T-helper 1 cell treated with Interleukin-12 subunit alpha and Interleukin-12 subunit beta and Interleukin-4 antibody, amounts not matched to agents 30 μg/mL and 1 μg/mL, for 36 hours (primary cell): Measurements from ENCODE around the gene ASIC2.

Source experiments
- H3K27ac Mint-ChIP-seq: one replicate; pipeline ENCODE4 v1.8.0; 2021; ENCODE audit warnings: mild to moderate bottlenecking, mixed read lengths
- H3K27me3 Mint-ChIP-seq: one replicate; pipeline ENCODE4 v1.8.0; 2021; ENCODE audit warnings: low read depth, mixed read lengths
- H3K36me3 Mint-ChIP-seq: one replicate; pipeline ENCODE4 v1.8.0; 2021; ENCODE audit warnings: low read depth, mixed read lengths
- H3K4me1 Mint-ChIP-seq: one replicate; pipeline ENCODE4 v1.8.0; 2021; ENCODE audit warnings: low read depth, mixed read lengths
- H3K4me3 Mint-ChIP-seq: one replicate; pipeline ENCODE4 v1.8.0; 2021; ENCODE audit warnings: mild to moderate bottlenecking, moderate library complexity, mixed read lengths
- H3K9me3 Mint-ChIP-seq: one replicate; pipeline ENCODE4 v1.8.0; 2021; ENCODE audit warnings: mixed read lengths

Gene ASIC2

GRCh38 chr17:33071656-33072055, 221.4 kb downstream of the ASIC2 start:
- no peaks in the 10 kb centered on the region for H3K36me3 Mint-ChIP-seq
- H3K27me3 Mint-ChIP-seq: peaks cover 18% of the 10 kb centered on the region
- H3K4me1 Mint-ChIP-seq: no peaks in the 10 kb centered on the region
- H3K27ac Mint-ChIP-seq: no peak overlapping the region
- no peak overlapping the region for H3K4me3 Mint-ChIP-seq
- H3K9me3 Mint-ChIP-seq: no peaks in the 10 kb centered on the region

DNA sequence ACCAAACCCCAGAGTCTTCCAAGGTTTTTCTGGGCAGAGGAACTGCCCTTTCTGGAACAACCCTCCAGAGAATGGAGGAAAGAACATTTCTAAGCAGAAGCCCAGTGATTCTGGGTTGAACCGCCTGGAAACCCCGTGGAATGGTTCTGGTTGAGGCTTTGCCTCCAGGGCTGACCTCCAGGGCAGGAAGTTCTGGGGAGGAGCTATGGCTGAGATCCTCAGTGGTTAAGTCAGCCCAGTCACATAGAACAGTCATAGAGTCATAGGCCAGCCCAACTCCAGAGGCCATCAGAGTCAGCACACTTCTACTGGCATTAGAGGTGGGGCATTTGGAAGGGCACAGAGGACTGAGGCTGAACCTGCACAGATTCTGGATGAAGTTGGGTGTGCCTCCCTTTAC, 235.5 kb downstream of the ASIC2 start:
- H3K4me1 Mint-ChIP-seq: no peaks in the 10 kb centered on the region
- H3K4me3 Mint-ChIP-seq: no peak overlapping the region
- peaks cover 7% of the 10 kb centered on the region for H3K27me3 Mint-ChIP-seq
- H3K27ac Mint-ChIP-seq: no peak overlapping the region
- no peaks in the 10 kb centered on the region for H3K9me3 Mint-ChIP-seq
- no peaks in the 10 kb centered on the region for H3K36me3 Mint-ChIP-seq

- H3K4me3 Mint-ChIP-seq: no peak overlapping the region
- H3K9me3 Mint-ChIP-seq: no peaks in the 10 kb centered on the region
- no peaks in the 10 kb centered on the region for H3K4me1 Mint-ChIP-seq
- no peak overlapping the region for H3K27ac Mint-ChIP-seq
- H3K27me3 Mint-ChIP-seq: peaks cover 7% of the 10 kb centered on the region
- H3K36me3 Mint-ChIP-seq: no peaks in the 10 kb centered on the region
These were observed 236.5 kb downstream of the ASIC2 start for GRCh38 chr17:33056399-33057146.

DNA sequence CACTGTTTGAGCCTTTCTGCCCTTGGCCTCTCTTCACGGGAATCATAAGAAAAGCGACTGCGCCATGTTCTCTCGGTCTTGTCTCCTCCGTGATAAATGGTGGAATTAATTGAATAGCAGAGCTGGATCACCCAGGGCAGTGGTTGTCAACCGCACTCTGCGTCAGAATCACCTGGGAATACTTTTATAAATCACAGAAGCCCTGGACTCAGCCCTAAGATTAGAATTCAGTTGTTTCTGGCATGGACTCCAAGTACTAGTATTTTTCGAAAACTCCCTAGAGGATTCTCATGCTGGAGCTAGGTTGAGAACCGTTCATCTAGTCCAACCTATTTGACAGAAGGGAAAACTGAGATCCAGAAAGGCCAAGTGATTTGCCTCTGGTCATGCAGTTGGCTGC, 237.3 kb downstream of the ASIC2 start:
- H3K27me3 Mint-ChIP-seq: peaks cover 6% of the 10 kb centered on the region

GRCh38 chr17:33055171-33055611, 237.9 kb downstream of the ASIC2 start:
- peaks cover 3% of the 10 kb centered on the region for H3K27me3 Mint-ChIP-seq
- H3K4me1 Mint-ChIP-seq: no peaks in the 10 kb centered on the region
- no peak overlapping the region for H3K4me3 Mint-ChIP-seq
- no peaks in the 10 kb centered on the region for H3K9me3 Mint-ChIP-seq
- H3K27ac Mint-ChIP-seq: no peak overlapping the region
- H3K36me3 Mint-ChIP-seq: no peaks in the 10 kb centered on the region

More for the DNA sequence above, 237.3 kb downstream of the ASIC2 start:
- H3K4me1 Mint-ChIP-seq: no peaks in the 10 kb centered on the region
- H3K9me3 Mint-ChIP-seq: no peaks in the 10 kb centered on the region
- no peak overlapping the region for H3K27ac Mint-ChIP-seq
- H3K4me3 Mint-ChIP-seq: no peak overlapping the region
- no peaks in the 10 kb centered on the region for H3K36me3 Mint-ChIP-seq

- Mint-ChIP-seq H3K4me1 (no peaks in the 10 kb centered on the region), H3K36me3 (no peaks in the 10 kb centered on the region), H3K9me3 (no peaks in the 10 kb centered on the region), H3K27me3 (peaks cover 3% of the 10 kb centered on the region), H3K4me3 (no peak overlapping the region), H3K27ac (no peak overlapping the region)
These were observed 238.7 kb downstream of the ASIC2 start for GRCh38 chr17:33054412-33054811.

GRCh38 chr17:33053676-33054075, 239.4 kb downstream of the ASIC2 start:
- Mint-ChIP-seq H3K4me1 (no peaks in the 10 kb centered on the region), H3K36me3 (no peaks in the 10 kb centered on the region), H3K27ac (no peak overlapping the region), H3K4me3 (no peak overlapping the region), H3K9me3 (no peaks in the 10 kb centered on the region), H3K27me3 (peaks cover 3% of the 10 kb centered on the region)

DNA sequence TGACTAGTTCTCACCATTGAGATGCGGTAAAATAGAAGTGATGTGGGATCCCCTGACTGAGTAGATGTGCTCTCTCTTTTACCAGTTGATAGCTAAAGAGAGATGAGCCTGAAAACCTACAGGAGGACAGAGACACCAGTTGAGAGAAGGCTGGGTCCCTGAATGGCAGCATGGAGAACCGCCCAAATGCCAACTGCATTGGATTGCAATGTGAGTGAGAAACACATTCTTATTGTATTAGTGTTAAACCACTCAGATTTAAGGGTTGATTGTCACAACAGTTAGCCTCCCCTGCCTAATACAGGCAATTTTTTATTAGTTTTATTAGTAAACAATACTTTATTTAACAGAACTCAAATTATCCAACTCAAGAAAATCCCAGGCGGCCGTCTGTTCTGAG, 240.2 kb downstream of the ASIC2 start:
- Mint-ChIP-seq H3K9me3 (no peaks in the 10 kb centered on the region), H3K4me3 (no peak overlapping the region), H3K36me3 (no peaks in the 10 kb centered on the region), H3K27ac (no peak overlapping the region), H3K27me3 (peaks cover 3% of the 10 kb centered on the region), H3K4me1 (no peaks in the 10 kb centered on the region)

DNA sequence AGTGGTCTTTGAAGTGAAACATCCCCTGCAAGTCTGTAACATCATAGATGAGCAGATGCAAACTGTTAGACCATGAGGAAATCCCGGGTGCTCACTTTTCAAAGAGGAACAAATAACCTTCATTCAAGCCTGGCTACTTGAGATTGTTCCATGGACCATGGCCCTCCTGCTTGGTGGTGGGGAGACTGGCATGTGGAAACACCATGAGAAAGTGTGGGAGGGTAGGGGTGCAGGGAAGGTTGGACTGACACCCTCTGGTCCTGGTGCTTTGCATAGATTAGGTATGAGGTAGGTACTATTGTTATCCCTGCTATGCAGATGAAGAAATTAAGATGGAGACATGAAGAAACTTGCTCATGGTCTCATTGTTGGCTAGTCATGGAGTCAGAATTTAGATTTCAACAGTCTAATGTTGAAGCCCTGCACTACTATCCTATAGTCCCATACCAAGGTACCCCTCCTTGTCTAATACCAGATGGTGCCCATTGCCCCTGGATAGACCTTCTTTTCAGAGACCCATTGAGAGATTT, 242.4 kb downstream of the ASIC2 start:
- Mint-ChIP-seq H3K4me1 (no peaks in the 10 kb centered on the region), H3K9me3 (no peaks in the 10 kb centered on the region), H3K27ac (no peak overlapping the region), H3K27me3 (peaks cover 3% of the 10 kb centered on the region), H3K36me3 (no peaks in the 10 kb centered on the region), H3K4me3 (no peak overlapping the region)

GRCh38 chr17:33049781-33050414, 243.2 kb downstream of the ASIC2 start:
- no peaks in the 10 kb centered on the region for H3K9me3 Mint-ChIP-seq
- H3K27me3 Mint-ChIP-seq: no peaks in the 10 kb centered on the region
- H3K36me3 Mint-ChIP-seq: no peaks in the 10 kb centered on the region
- H3K4me3 Mint-ChIP-seq: no peak overlapping the region
- no peaks in the 10 kb centered on the region for H3K4me1 Mint-ChIP-seq
- no peak overlapping the region for H3K27ac Mint-ChIP-seq

GRCh38 chr17:33046361-33047255, 246.5 kb downstream of the ASIC2 start:
- H3K27me3 Mint-ChIP-seq: peaks cover 3% of the 10 kb centered on the region
- no peaks in the 10 kb centered on the region for H3K36me3 Mint-ChIP-seq
- no peaks in the 10 kb centered on the region for H3K4me1 Mint-ChIP-seq

GRCh38 chr17:33045216-33045615, 247.9 kb downstream of the ASIC2 start:
- H3K4me3 Mint-ChIP-seq: no peak overlapping the region
- no peaks in the 10 kb centered on the region for H3K36me3 Mint-ChIP-seq
- no peaks in the 10 kb centered on the region for H3K4me1 Mint-ChIP-seq
- H3K27me3 Mint-ChIP-seq: peaks cover 3% of the 10 kb centered on the region
- H3K9me3 Mint-ChIP-seq: no peaks in the 10 kb centered on the region
- H3K27ac Mint-ChIP-seq: no peak overlapping the region

More at GRCh38 chr17:33046361-33047255, 246.5 kb downstream of the ASIC2 start:
- H3K4me3 Mint-ChIP-seq: no peak overlapping the region
- H3K27ac Mint-ChIP-seq: no peak overlapping the region
- no peaks in the 10 kb centered on the region for H3K9me3 Mint-ChIP-seq

GRCh38 chr17:33044771-33045170, 248.3 kb downstream of the ASIC2 start:
- H3K4me3 Mint-ChIP-seq: no peak overlapping the region
- H3K4me1 Mint-ChIP-seq: no peaks in the 10 kb centered on the region
- no peak overlapping the region for H3K27ac Mint-ChIP-seq
- no peaks in the 10 kb centered on the region for H3K9me3 Mint-ChIP-seq
- no peaks in the 10 kb centered on the region for H3K36me3 Mint-ChIP-seq
- H3K27me3 Mint-ChIP-seq: peaks cover 3% of the 10 kb centered on the region

GRCh38 chr17:33040461-33040860, 252.6 kb downstream of the ASIC2 start:
- H3K4me1 Mint-ChIP-seq: no peaks in the 10 kb centered on the region
- H3K9me3 Mint-ChIP-seq: no peaks in the 10 kb centered on the region
- H3K27me3 Mint-ChIP-seq: peaks cover 6% of the 10 kb centered on the region

More at GRCh38 chr17:33040461-33040860, 252.6 kb downstream of the ASIC2 start:
- no peak overlapping the region for H3K27ac Mint-ChIP-seq
- no peaks in the 10 kb centered on the region for H3K36me3 Mint-ChIP-seq
- H3K4me3 Mint-ChIP-seq: no peak overlapping the region
